ENCODE data around the gene TMEM273.

TMEM273 gene

GRCh38 chr10:49174261-49174925, 13.8 kb downstream of the TMEM273 start:
- Histone ChIP-seq H3K36me3 (ENCODE audit: insufficient read depth, low read length) (no peaks in the 10 kb centered on the region), H3K4me3 (ENCODE audit: low read length) (no peak overlapping the region), H3K9ac (ENCODE audit: low read depth, low read length) (no peak overlapping the region), H3K27me3 (ENCODE audit: control insufficient read depth, insufficient read depth, low read length) (peaks cover 18% of the 10 kb centered on the region), H3K9me3 (replicated peaks; ENCODE audit: low read length) (no peaks in the 10 kb centered on the region), H3K4me2 (ENCODE audit: low read length) (no peak overlapping the region), H3K4me1 (ENCODE audit: control insufficient read depth, insufficient read depth, low read length) (peaks cover 16% of the 10 kb centered on the region)

- H3K36me3 ChIP-seq (ENCODE audit: insufficient read depth, low read length): no peaks in the 10 kb centered on the region
- peaks cover 16% of the 10 kb centered on the region for H3K4me1 ChIP-seq (ENCODE audit: control insufficient read depth, insufficient read depth, low read length)
- H3K27me3 ChIP-seq (ENCODE audit: control insufficient read depth, insufficient read depth, low read length): peaks cover 18% of the 10 kb centered on the region
- no peak overlapping the region for H3K4me2 ChIP-seq (ENCODE audit: low read length)
- no peak overlapping the region for H3K4me3 ChIP-seq (ENCODE audit: low read length)
- no peak overlapping the region for H3K9ac ChIP-seq (ENCODE audit: low read depth, low read length)
- no peaks in the 10 kb centered on the region for H3K9me3 ChIP-seq (replicated peaks; ENCODE audit: low read length)
Measured at GRCh38 chr10:49173853-49174252, 14.3 kb downstream of the TMEM273 start.

GRCh38 chr10:49173201-49173772, 14.9 kb downstream of the TMEM273 start:
- Histone ChIP-seq H3K4me1 (ENCODE audit: control insufficient read depth, insufficient read depth, low read length) (peaks cover 16% of the 10 kb centered on the region), H3K9ac (ENCODE audit: low read depth, low read length) (no peak overlapping the region), H3K4me3 (ENCODE audit: low read length) (no peak overlapping the region), H3K36me3 (ENCODE audit: insufficient read depth, low read length) (no peaks in the 10 kb centered on the region), H3K27me3 (ENCODE audit: control insufficient read depth, insufficient read depth, low read length) (peaks cover 18% of the 10 kb centered on the region), H3K9me3 (replicated peaks; ENCODE audit: low read length) (no peaks in the 10 kb centered on the region), H3K4me2 (ENCODE audit: low read length) (no peak overlapping the region)

GRCh38 chr10:49172777-49173132, 15.4 kb downstream of the TMEM273 start:
- Histone ChIP-seq H3K9me3 (replicated peaks; ENCODE audit: low read length) (no peaks in the 10 kb centered on the region), H3K4me3 (ENCODE audit: low read length) (no peak overlapping the region), H3K36me3 (ENCODE audit: insufficient read depth, low read length) (no peaks in the 10 kb centered on the region), H3K4me2 (ENCODE audit: low read length) (no peak overlapping the region), H3K9ac (ENCODE audit: low read depth, low read length) (no peak overlapping the region), H3K4me1 (ENCODE audit: control insufficient read depth, insufficient read depth, low read length) (peaks cover 11% of the 10 kb centered on the region), H3K27me3 (ENCODE audit: control insufficient read depth, insufficient read depth, low read length) (peaks cover 18% of the 10 kb centered on the region)

GRCh38 chr10:49172061-49172776, 16.0 kb downstream of the TMEM273 start:
- H3K4me1 ChIP-seq (ENCODE audit: control insufficient read depth, insufficient read depth, low read length): peaks cover 5% of the 10 kb centered on the region

GRCh38 chr10:49171326-49172060, 16.7 kb downstream of the TMEM273 start:
- Histone ChIP-seq H3K4me1 (ENCODE audit: control insufficient read depth, insufficient read depth, low read length) (no peaks in the 10 kb centered on the region), H3K4me2 (ENCODE audit: low read length) (no peak overlapping the region), H3K4me3 (ENCODE audit: low read length) (no peak overlapping the region), H3K9ac (ENCODE audit: low read depth, low read length) (no peak overlapping the region), H3K27me3 (ENCODE audit: control insufficient read depth, insufficient read depth, low read length) (peaks cover 18% of the 10 kb centered on the region), H3K9me3 (replicated peaks; ENCODE audit: low read length) (no peaks in the 10 kb centered on the region), H3K36me3 (ENCODE audit: insufficient read depth, low read length) (no peaks in the 10 kb centered on the region)

More at GRCh38 chr10:49172061-49172776, 16.0 kb downstream of the TMEM273 start:
- Histone ChIP-seq H3K27me3 (ENCODE audit: control insufficient read depth, insufficient read depth, low read length) (peaks cover 18% of the 10 kb centered on the region), H3K9me3 (replicated peaks; ENCODE audit: low read length) (no peaks in the 10 kb centered on the region), H3K4me3 (ENCODE audit: low read length) (no peak overlapping the region), H3K4me2 (ENCODE audit: low read length) (no peak overlapping the region), H3K9ac (ENCODE audit: low read depth, low read length) (no peak overlapping the region), H3K36me3 (ENCODE audit: insufficient read depth, low read length) (no peaks in the 10 kb centered on the region)

GRCh38 chr10:49170632-49171325, 17.4 kb downstream of the TMEM273 start:
- Histone ChIP-seq H3K4me1 (ENCODE audit: control insufficient read depth, insufficient read depth, low read length) (no peaks in the 10 kb centered on the region), H3K9me3 (replicated peaks; ENCODE audit: low read length) (no peaks in the 10 kb centered on the region)

GRCh38 chr10:49169776-49170175, 18.4 kb downstream of the TMEM273 start:
- Histone ChIP-seq H3K9ac (ENCODE audit: low read depth, low read length) (no peak overlapping the region), H3K9me3 (replicated peaks; ENCODE audit: low read length) (no peaks in the 10 kb centered on the region), H3K4me1 (ENCODE audit: control insufficient read depth, insufficient read depth, low read length) (no peaks in the 10 kb centered on the region)

More at GRCh38 chr10:49170632-49171325, 17.4 kb downstream of the TMEM273 start:
- Histone ChIP-seq H3K27me3 (ENCODE audit: control insufficient read depth, insufficient read depth, low read length) (peaks cover 18% of the 10 kb centered on the region), H3K9ac (ENCODE audit: low read depth, low read length) (no peak overlapping the region), H3K36me3 (ENCODE audit: insufficient read depth, low read length) (no peaks in the 10 kb centered on the region), H3K4me2 (ENCODE audit: low read length) (no peak overlapping the region), H3K4me3 (ENCODE audit: low read length) (no peak overlapping the region)

GRCh38 chr10:49168831-49169500, 19.2 kb downstream of the TMEM273 start:
- Histone ChIP-seq H3K9me3 (replicated peaks; ENCODE audit: low read length) (no peaks in the 10 kb centered on the region), H3K4me2 (ENCODE audit: low read length) (no peak overlapping the region), H3K4me1 (ENCODE audit: control insufficient read depth, insufficient read depth, low read length) (no peaks in the 10 kb centered on the region), H3K27me3 (ENCODE audit: control insufficient read depth, insufficient read depth, low read length) (peaks cover 18% of the 10 kb centered on the region), H3K36me3 (ENCODE audit: insufficient read depth, low read length) (no peaks in the 10 kb centered on the region), H3K4me3 (ENCODE audit: low read length) (no peak overlapping the region), H3K9ac (ENCODE audit: low read depth, low read length) (no peak overlapping the region)

More at GRCh38 chr10:49169776-49170175, 18.4 kb downstream of the TMEM273 start:
- H3K4me3 ChIP-seq (ENCODE audit: low read length): no peak overlapping the region
- peaks cover 18% of the 10 kb centered on the region for H3K27me3 ChIP-seq (ENCODE audit: control insufficient read depth, insufficient read depth, low read length)
- H3K4me2 ChIP-seq (ENCODE audit: low read length): no peak overlapping the region
- H3K36me3 ChIP-seq (ENCODE audit: insufficient read depth, low read length): no peaks in the 10 kb centered on the region

- H3K4me2 ChIP-seq (ENCODE audit: low read length): no peak overlapping the region
- no peaks in the 10 kb centered on the region for H3K4me1 ChIP-seq (ENCODE audit: control insufficient read depth, insufficient read depth, low read length)
- H3K27me3 ChIP-seq (ENCODE audit: control insufficient read depth, insufficient read depth, low read length): peaks cover 16% of the 10 kb centered on the region
- H3K4me3 ChIP-seq (ENCODE audit: low read length): no peak overlapping the region
- no peaks in the 10 kb centered on the region for H3K36me3 ChIP-seq (ENCODE audit: insufficient read depth, low read length)
- no peak overlapping the region for H3K9ac ChIP-seq (ENCODE audit: low read depth, low read length)
- H3K9me3 ChIP-seq (replicated peaks; ENCODE audit: low read length): no peaks in the 10 kb centered on the region
Measured at GRCh38 chr10:49168171-49168540, 20.0 kb downstream of the TMEM273 start.
